ENCODE measurements around the gene FHAD1.

Gene FHAD1

DNA sequence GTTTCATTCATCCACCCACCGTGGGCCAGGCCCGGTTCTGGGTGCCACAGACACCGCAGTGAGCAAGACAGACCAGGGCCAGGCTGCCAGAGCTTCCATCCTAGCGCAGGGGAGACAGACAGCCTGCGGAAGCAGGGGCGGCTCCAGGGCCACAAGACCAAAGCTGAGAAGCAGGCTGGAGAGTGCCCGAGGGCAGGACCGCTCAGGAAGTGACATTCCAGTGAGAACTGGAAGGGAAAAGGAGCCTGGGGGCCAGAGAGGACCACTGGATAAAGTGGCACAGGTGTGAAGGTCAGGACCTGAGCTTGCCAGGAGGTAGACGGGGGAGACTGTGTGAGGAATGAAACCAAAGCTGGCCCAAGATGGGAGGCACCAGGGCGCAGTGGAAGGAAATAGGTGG is 103.1 kb downstream of the FHAD1 start:
- no peaks in the 10 kb centered on the region for H3K4me1 ChIP-seq (ENCODE audit: control insufficient read depth, low read depth, low read length)
- no peaks in the 10 kb centered on the region for H3K36me3 ChIP-seq (ENCODE audit: control insufficient read depth, low read depth, low read length)
- no peak overlapping the region for H3K4me3 ChIP-seq (ENCODE audit: low read length)
- no peaks in the 10 kb centered on the region for H3K9me3 ChIP-seq (ENCODE audit: control insufficient read depth, low read depth, low read length)
- no peaks in the 10 kb centered on the region for H3K27me3 ChIP-seq (ENCODE audit: control insufficient read depth, insufficient read depth, low read length)
- H3K9ac ChIP-seq (ENCODE audit: low read length) = no peak overlapping the region
- no peak overlapping the region for H3K27ac ChIP-seq (ENCODE audit: low read length)

DNA sequence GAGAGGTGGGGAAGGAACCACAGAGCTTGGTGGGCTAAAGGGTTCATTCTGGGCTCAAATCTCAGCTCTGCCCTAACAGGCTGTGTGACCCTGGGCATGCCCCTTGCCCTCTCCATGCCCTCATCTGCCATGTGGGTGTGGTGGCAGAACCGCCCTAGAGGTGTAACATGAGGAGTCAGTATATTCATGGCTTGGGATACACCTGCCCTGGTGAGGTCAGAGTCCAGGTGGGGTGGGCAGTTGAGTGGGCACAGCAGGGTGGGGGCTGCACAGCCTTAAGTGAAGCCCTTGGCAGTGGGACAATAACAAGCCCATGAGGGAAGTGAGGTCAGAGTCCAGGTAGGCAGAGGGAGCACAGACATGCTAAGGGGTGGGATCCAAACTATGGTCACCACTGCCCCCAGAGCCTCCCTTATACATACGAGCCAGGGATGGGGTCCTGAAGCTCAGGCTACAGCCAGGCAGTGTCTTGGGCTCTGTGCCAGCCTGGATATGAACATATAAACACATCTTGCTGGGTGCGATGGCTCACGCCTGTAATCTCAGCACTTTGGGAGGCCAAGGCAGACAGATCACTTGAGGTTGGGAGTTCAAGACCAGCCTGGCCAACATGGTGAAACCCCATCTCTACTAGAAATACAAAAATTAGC is 103.7 kb downstream of the FHAD1 start:
- Histone ChIP-seq H3K9ac (ENCODE audit: low read length) (no peak overlapping the region), H3K36me3 (ENCODE audit: control insufficient read depth, low read depth, low read length) (no peaks in the 10 kb centered on the region), H3K4me3 (ENCODE audit: low read length) (no peak overlapping the region), H3K4me1 (ENCODE audit: control insufficient read depth, low read depth, low read length) (no peaks in the 10 kb centered on the region), H3K27me3 (ENCODE audit: control insufficient read depth, insufficient read depth, low read length) (no peaks in the 10 kb centered on the region), H3K27ac (ENCODE audit: low read length) (no peak overlapping the region), H3K9me3 (ENCODE audit: control insufficient read depth, low read depth, low read length) (no peaks in the 10 kb centered on the region)

DNA sequence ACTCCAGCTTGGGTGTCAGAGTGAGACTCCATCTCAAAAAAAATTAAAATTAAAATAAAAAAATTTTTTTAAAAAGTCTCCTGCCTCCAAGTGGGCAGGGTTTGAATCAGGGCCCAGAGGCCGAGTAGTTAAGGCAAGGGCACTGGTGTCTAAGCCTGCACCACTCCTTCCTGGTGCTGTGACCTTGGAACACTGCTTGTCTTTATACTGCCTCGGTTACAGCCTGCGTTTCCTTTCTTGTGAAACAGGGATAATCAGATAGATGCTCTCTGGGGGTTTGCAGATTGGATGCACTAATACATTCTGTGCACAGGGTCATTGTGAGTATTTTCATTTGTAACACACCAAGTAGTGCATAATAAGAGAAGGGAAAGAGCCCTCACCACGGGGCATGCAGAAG is 104.3 kb downstream of the FHAD1 start:
- H3K4me3 ChIP-seq (ENCODE audit: low read length) = no peak overlapping the region
- no peaks in the 10 kb centered on the region for H3K36me3 ChIP-seq (ENCODE audit: control insufficient read depth, low read depth, low read length)
- H3K27me3 ChIP-seq (ENCODE audit: control insufficient read depth, insufficient read depth, low read length) = no peaks in the 10 kb centered on the region
- no peak overlapping the region for H3K27ac ChIP-seq (ENCODE audit: low read length)
- H3K4me1 ChIP-seq (ENCODE audit: control insufficient read depth, low read depth, low read length) = no peaks in the 10 kb centered on the region
- no peaks in the 10 kb centered on the region for H3K9me3 ChIP-seq (ENCODE audit: control insufficient read depth, low read depth, low read length)
- H3K9ac ChIP-seq (ENCODE audit: low read length) = no peak overlapping the region

DNA sequence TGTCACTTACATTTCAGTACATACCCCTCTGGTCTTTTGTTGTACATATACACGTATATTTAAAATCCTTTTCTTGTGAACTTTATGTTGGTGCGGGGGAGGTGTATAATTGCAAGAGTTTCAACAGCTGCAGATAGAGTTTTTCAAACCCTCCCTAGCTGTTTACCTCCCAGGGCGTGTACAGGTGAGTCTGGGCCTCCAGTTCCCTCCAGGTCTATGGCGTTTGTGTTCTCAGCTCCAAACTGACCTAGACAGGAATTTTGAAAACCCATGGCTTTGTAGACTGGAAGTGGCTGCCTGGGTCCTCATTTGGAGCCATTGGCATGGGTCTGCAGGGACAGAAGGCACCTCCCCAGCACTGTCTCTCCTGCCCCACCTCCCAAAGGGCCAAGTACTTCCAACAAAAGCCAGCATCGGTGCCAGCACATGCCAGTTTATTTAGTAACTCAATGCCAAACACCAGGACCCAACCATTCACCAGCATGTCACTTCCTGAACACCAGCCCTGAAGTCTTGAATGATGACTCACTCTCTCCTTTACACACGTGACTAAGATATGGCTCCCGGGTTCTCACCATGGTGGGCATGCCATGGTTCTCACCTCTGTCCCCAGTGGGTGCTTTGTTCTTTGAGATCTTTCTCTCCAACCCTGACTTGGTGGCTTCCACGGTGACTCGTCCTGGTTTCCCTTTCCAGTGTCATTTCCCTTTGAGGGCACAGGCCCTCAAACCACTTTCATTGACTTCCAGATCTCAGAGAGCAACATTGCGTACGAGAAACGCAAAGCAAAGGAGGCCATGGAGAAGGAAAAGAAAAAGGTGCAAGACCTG is 105.3 kb downstream of the FHAD1 start:
- Histone ChIP-seq H3K9ac (ENCODE audit: low read length) (no peak overlapping the region), H3K27ac (ENCODE audit: low read length) (no peak overlapping the region)

GRCh38 chr1:15353839-15354579 is 107.0 kb downstream of the FHAD1 start:
- Histone ChIP-seq H3K27ac (ENCODE audit: low read length) (no peak overlapping the region), H3K27me3 (ENCODE audit: control insufficient read depth, insufficient read depth, low read length) (no peaks in the 10 kb centered on the region), H3K9ac (ENCODE audit: low read length) (no peak overlapping the region), H3K4me3 (ENCODE audit: low read length) (no peak overlapping the region), H3K4me1 (ENCODE audit: control insufficient read depth, low read depth, low read length) (no peaks in the 10 kb centered on the region), H3K9me3 (ENCODE audit: control insufficient read depth, low read depth, low read length) (no peaks in the 10 kb centered on the region), H3K36me3 (ENCODE audit: control insufficient read depth, low read depth, low read length) (no peaks in the 10 kb centered on the region)

More for the DNA sequence above, 105.3 kb downstream of the FHAD1 start:
- Histone ChIP-seq H3K4me1 (ENCODE audit: control insufficient read depth, low read depth, low read length) (no peaks in the 10 kb centered on the region), H3K36me3 (ENCODE audit: control insufficient read depth, low read depth, low read length) (no peaks in the 10 kb centered on the region), H3K9me3 (ENCODE audit: control insufficient read depth, low read depth, low read length) (no peaks in the 10 kb centered on the region), H3K4me3 (ENCODE audit: low read length) (no peak overlapping the region), H3K27me3 (ENCODE audit: control insufficient read depth, insufficient read depth, low read length) (no peaks in the 10 kb centered on the region)

DNA sequence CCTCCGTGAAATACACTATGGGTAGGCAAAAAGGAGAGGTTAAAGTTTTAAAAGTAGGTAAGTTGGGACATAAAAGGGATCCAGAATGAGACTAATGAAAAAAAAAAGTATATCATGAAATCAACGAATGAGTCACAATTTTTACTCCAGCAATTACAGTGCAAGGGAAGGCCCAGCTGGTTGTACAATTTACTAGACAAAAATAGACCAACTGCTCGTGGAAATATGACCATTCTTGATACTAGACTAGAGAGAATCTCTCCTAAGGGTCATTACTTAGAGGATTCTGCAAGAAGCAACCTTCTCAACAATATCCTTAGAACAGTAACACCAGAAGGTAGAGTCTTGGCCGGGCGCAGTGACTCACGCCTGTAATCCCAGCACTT is 107.5 kb downstream of the FHAD1 start:
- no peaks in the 10 kb centered on the region for H3K27me3 ChIP-seq (ENCODE audit: control insufficient read depth, insufficient read depth, low read length)
- no peaks in the 10 kb centered on the region for H3K4me1 ChIP-seq (ENCODE audit: control insufficient read depth, low read depth, low read length)
- H3K4me3 ChIP-seq (ENCODE audit: low read length) = no peak overlapping the region
- H3K9me3 ChIP-seq (ENCODE audit: control insufficient read depth, low read depth, low read length) = no peaks in the 10 kb centered on the region
- H3K36me3 ChIP-seq (ENCODE audit: control insufficient read depth, low read depth, low read length) = no peaks in the 10 kb centered on the region
- H3K9ac ChIP-seq (ENCODE audit: low read length) = no peak overlapping the region
- no peak overlapping the region for H3K27ac ChIP-seq (ENCODE audit: low read length)

DNA sequence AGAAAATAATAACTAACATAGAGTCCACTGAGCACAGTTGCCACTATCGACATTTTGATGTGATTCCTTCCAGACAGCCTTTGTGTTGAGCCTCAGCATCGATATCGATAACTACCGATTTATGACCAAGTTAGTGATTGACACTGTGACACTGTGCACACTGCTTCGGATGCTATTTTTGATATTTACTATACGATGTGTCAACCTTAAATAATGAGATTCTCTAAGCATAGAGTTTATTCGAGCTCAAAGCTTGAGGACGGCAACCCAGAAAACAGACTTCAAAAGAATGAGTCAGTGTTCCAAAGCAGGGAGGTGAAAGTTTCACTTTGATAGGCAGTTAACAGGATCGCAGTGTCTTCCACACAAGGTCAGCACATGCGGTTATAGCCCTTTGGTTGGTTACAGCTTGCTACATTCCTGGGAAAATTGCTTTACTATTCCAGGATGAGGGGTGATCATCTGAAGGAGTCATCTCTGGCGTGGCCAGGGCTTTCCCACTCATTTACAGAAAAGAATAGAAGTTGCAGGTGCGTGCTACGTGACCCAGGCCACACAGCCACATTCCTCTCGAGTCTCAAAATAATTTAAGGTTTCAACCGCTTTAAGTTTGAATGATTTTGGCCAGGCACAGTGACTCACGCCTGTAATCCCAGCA is 109.1 kb downstream of the FHAD1 start:
- Histone ChIP-seq H3K4me3 (ENCODE audit: low read length) (no peak overlapping the region), H3K4me1 (ENCODE audit: control insufficient read depth, low read depth, low read length) (no peaks in the 10 kb centered on the region), H3K27me3 (ENCODE audit: control insufficient read depth, insufficient read depth, low read length) (no peaks in the 10 kb centered on the region), H3K9ac (ENCODE audit: low read length) (no peak overlapping the region), H3K27ac (ENCODE audit: low read length) (no peak overlapping the region), H3K36me3 (ENCODE audit: control insufficient read depth, low read depth, low read length) (no peaks in the 10 kb centered on the region), H3K9me3 (ENCODE audit: control insufficient read depth, low read depth, low read length) (no peaks in the 10 kb centered on the region)

GRCh38 chr1:15357612-15358207 is 110.7 kb downstream of the FHAD1 start:
- H3K36me3 ChIP-seq (ENCODE audit: control insufficient read depth, low read depth, low read length) = no peaks in the 10 kb centered on the region
- no peak overlapping the region for H3K9ac ChIP-seq (ENCODE audit: low read length)
- H3K9me3 ChIP-seq (ENCODE audit: control insufficient read depth, low read depth, low read length) = no peaks in the 10 kb centered on the region
- no peak overlapping the region for H3K27ac ChIP-seq (ENCODE audit: low read length)
- no peaks in the 10 kb centered on the region for H3K27me3 ChIP-seq (ENCODE audit: control insufficient read depth, insufficient read depth, low read length)
- H3K4me3 ChIP-seq (ENCODE audit: low read length) = no peak overlapping the region
- H3K4me1 ChIP-seq (ENCODE audit: control insufficient read depth, low read depth, low read length) = no peaks in the 10 kb centered on the region

- Histone ChIP-seq H3K4me3 (ENCODE audit: low read length) (no peak overlapping the region), H3K9ac (ENCODE audit: low read length) (no peak overlapping the region), H3K27me3 (ENCODE audit: control insufficient read depth, insufficient read depth, low read length) (no peaks in the 10 kb centered on the region), H3K9me3 (ENCODE audit: control insufficient read depth, low read depth, low read length) (no peaks in the 10 kb centered on the region), H3K36me3 (ENCODE audit: control insufficient read depth, low read depth, low read length) (no peaks in the 10 kb centered on the region), H3K27ac (ENCODE audit: low read length) (no peak overlapping the region), H3K4me1 (ENCODE audit: control insufficient read depth, low read depth, low read length) (no peaks in the 10 kb centered on the region)
These were observed 111.6 kb downstream of the FHAD1 start for GRCh38 chr1:15358565-15359133.

DNA sequence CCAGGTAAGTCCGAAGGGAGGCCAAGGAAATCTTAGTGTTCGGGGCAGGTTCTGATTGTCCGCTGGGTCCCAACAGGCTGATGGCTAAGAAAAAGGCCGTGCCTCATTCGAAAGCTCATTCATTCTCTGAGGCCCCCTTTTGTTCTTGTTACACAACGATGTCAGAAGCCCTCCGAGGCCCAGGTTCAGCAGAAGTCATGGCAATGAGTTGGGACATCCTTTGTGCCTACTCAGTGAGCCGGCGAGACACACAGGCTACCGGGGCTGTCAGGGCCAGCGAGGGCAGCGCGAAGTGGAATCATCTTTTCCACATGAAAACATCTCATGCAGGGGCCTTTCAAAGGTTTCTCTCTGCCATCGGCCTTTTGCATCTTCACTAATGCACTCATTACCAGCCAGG is 113.7 kb downstream of the FHAD1 start:
- H3K36me3 ChIP-seq (ENCODE audit: control insufficient read depth, low read depth, low read length) = no peaks in the 10 kb centered on the region
- no peak overlapping the region for H3K4me3 ChIP-seq (ENCODE audit: low read length)
- no peak overlapping the region for H3K27ac ChIP-seq (ENCODE audit: low read length)
- no peak overlapping the region for H3K9ac ChIP-seq (ENCODE audit: low read length)
- H3K27me3 ChIP-seq (ENCODE audit: control insufficient read depth, insufficient read depth, low read length) = no peaks in the 10 kb centered on the region
- no peaks in the 10 kb centered on the region for H3K9me3 ChIP-seq (ENCODE audit: control insufficient read depth, low read depth, low read length)
- no peaks in the 10 kb centered on the region for H3K4me1 ChIP-seq (ENCODE audit: control insufficient read depth, low read depth, low read length)

Measured in iPS-18a (cell line).